ENCODE results near the gene DMRTC2. TPM values are rescaled to one million over a fixed set of nuclear protein-coding genes. Genes with fewer than 3 reads are reported as not detected.

DMRTC2 gene
- total and polyA plus RNA-seq, 2 of the 8 experiments (the other 6 are each of a cell fraction or from before 2014, with no cell fraction given) = not detected

- peak overlapping the region in 2 of 4 experiments; percentile 29 to 62; a peak in 2 of 7 replicates for H3K9ac ChIP-seq (replicated peaks in 1 of 4; ENCODE audit: extremely low read depth in 1 of 4, low read depth in 3 of 4, low read length in 3 of 4)
- H3K36me3 ChIP-seq (ENCODE audit: control insufficient read depth in 2 of 4, insufficient read depth in 4 of 4, low read length in 3 of 4) = peaks cover 50 to 59% (median 56%) of the 10 kb centered on the region in 4 experiments
- WGBS, 2 experiments (ENCODE audit: extremely low coverage in 1 of 2, insufficient coverage in 1 of 2, insufficient read length in 1 of 2, insufficient replicate concordance in 2 of 2, low coverage in 1 of 2, low lambda C conversion rate in 2 of 2, missing lambda C conversion rate in 1 of 2) = 92% methylated on average over 9 of the region's 9 CpGs; no CpG with 5 or more reads in 1 of the 2 experiments
- no peak for TF ChIP-seq CEBPB (IDR thresholded peaks at IDR 0.05; ENCODE audit: low read depth, low read length)
- no peak for TF ChIP-seq SUZ12 (IDR thresholded peaks at IDR 0.05; ENCODE audit: low read length)
- no peak for TF ChIP-seq EP300 (IDR thresholded peaks at IDR 0.05; ENCODE audit: borderline replicate concordance in 1 of 2, low read depth in 2 of 2, low read length in 2 of 2)
- TF ChIP-seq MAX (IDR thresholded peaks at IDR 0.05) = no peak
- no peak for TF ChIP-seq RFX5 (IDR thresholded peaks at IDR 0.05; ENCODE audit: borderline replicate concordance, low read depth, low read length)
- no peak for TF ChIP-seq E2F6 (IDR thresholded peaks at IDR 0.05)
- TF ChIP-seq KDM1A (IDR thresholded peaks at IDR 0.05; ENCODE audit: borderline replicate concordance, low read length) = no peak
- TF ChIP-seq CTCF (IDR thresholded peaks at IDR 0.05; ENCODE audit: control extremely low read depth in 1 of 3, insufficient read depth in 1 of 3, low read depth in 1 of 3, low read length in 3 of 3) = no peak
These were observed 17.0 kb downstream of the DMRTC2 start for GRCh38 chr19:41861846-41862245.

More at GRCh38 chr19:41861846-41862245, 17.0 kb downstream of the DMRTC2 start:
- H2BK12ac ChIP-seq (ENCODE audit: low read depth, low read length) = no peak overlapping the region
- H3K4me3 ChIP-seq (ENCODE audit: extremely low read depth in 1 of 4, insufficient read depth in 2 of 4, low read depth in 3 of 4, low read length in 4 of 4) = peak overlapping the region in 2 of 4 experiments; percentile 81 to 95; a peak in 4 of 8 replicates
- no peak overlapping the region for H2AK5ac ChIP-seq (ENCODE audit: low read depth, low read length)
- H2AFZ ChIP-seq (ENCODE audit: low read length) = no peak overlapping the region
- H3K4me2 ChIP-seq (ENCODE audit: insufficient read depth in 1 of 2, low read depth in 2 of 2, low read length in 2 of 2) = peak overlapping the region; percentile 92 to 97
- H3K23me2 ChIP-seq (ENCODE audit: low read depth, low read length) = peaks cover 6% of the 10 kb centered on the region
- H3K14ac ChIP-seq (ENCODE audit: insufficient read length) = no peak overlapping the region
- no peak overlapping the region for H2BK20ac ChIP-seq (ENCODE audit: low read length)
- H3K18ac ChIP-seq (ENCODE audit: extremely low read depth, low read length) = no peak overlapping the region
- no peaks in the 10 kb centered on the region for H3K27me3 ChIP-seq (replicated peaks in 1 of 4; ENCODE audit: control insufficient read depth in 3 of 4, extremely low read depth in 1 of 4, insufficient read depth in 3 of 4, low read length in 3 of 4)
- peaks cover 25 to 28% of the 10 kb centered on the region in 2 experiments for H4K20me1 ChIP-seq (replicated peaks in 1 of 2; ENCODE audit: control insufficient read depth in 1 of 2, insufficient read depth in 2 of 2, low read length in 2 of 2)
- H3K9me3 ChIP-seq (ENCODE audit: insufficient read depth in 2 of 2, low read depth in 1 of 2, low read length in 1 of 2) = no peaks in the 10 kb centered on the region
- H3K4me1 ChIP-seq (replicated peaks in 1 of 4; ENCODE audit: control insufficient read depth in 3 of 4, insufficient read depth in 4 of 4, low read length in 3 of 4) = peaks cover 3 to 27% (median 14%) of the 10 kb centered on the region in 4 experiments
- ChIA-PET CTCF (ENCODE audit: partially characterized antibody) (interaction anchor here (0.7 to 2.0 kb wide), 2 partner anchors 11 to 12 kb away, joined by 6 to 12 read pairs; no protein-coding TSS in a partner anchor), POLR2A (ENCODE audit: partially characterized antibody) (interaction anchor here (0.7 to 13.9 kb wide), 15 partner anchors 10 to 168 kb away, joined by 3 to 298 read pairs (median 19); partner anchors contain the start of genes ARHGEF1 and CD79A)
- no peak overlapping the region for H4K5ac ChIP-seq (ENCODE audit: insufficient read length, low read depth, low read length)
- H4K91ac ChIP-seq (replicated peaks; ENCODE audit: insufficient read length, low read length) = no peak overlapping the region
- 0 out of 2 replicates have a peak overlapping the region, but pooled peaks have one; percentile 25 for H3K27ac ChIP-seq (ENCODE audit: low read depth, low read length)
- no peak overlapping the region for H2BK5ac ChIP-seq (ENCODE audit: low read depth, low read length)
- no peak overlapping the region for H2BK120ac ChIP-seq (replicated peaks; ENCODE audit: low read depth, low read length)
- no peak overlapping the region for H3K4ac ChIP-seq (replicated peaks; ENCODE audit: insufficient read length, low read depth, low read length)
- H3K79me2 ChIP-seq (ENCODE audit: control insufficient read depth in 1 of 2, insufficient read depth in 2 of 2, low read length in 2 of 2) = peaks cover 22 to 61% of the 10 kb centered on the region in 2 experiments
- peaks cover 22% of the 10 kb centered on the region for H3K79me1 ChIP-seq (ENCODE audit: low read depth, low read length)
- FAIRE-seq = no peak
- H4K8ac ChIP-seq (ENCODE audit: extremely low read depth, insufficient read depth, low read length) = 0 out of 2 replicates have a peak overlapping the region, but pooled peaks have one; percentile 60
- H3K56ac ChIP-seq (replicated peaks; ENCODE audit: insufficient read length, low read depth, low read length) = no peak overlapping the region
- H3K23ac ChIP-seq (ENCODE audit: insufficient read length) = no peak overlapping the region
- H2BK15ac ChIP-seq (ENCODE audit: low read length) = no peak overlapping the region
- no peak for DNase-seq (ENCODE audit: low read depth in 1 of 2, low spot score in 2 of 2)
